Measurements from ENCODE around the gene SLC2A4.

SLC2A4 gene

GRCh38 chr17:7256766-7257456 is 24.6 kb upstream of the SLC2A4 start:
- TF ChIP-seq, protein P1, sequence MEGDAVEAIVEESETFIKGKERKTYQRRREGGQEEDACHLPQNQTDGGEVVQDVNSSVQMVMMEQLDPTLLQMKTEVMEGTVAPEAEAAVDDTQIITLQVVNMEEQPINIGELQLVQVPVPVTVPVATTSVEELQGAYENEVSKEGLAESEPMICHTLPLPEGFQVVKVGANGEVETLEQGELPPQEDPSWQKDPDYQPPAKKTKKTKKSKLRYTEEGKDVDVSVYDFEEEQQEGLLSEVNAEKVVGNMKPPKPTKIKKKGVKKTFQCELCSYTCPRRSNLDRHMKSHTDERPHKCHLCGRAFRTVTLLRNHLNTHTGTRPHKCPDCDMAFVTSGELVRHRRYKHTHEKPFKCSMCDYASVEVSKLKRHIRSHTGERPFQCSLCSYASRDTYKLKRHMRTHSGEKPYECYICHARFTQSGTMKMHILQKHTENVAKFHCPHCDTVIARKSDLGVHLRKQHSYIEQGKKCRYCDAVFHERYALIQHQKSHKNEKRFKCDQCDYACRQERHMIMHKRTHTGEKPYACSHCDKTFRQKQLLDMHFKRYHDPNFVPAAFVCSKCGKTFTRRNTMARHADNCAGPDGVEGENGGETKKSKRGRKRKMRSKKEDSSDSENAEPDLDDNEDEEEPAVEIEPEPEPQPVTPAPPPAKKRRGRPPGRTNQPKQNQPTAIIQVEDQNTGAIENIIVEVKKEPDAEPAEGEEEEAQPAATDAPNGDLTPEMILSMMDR (IDR thresholded peaks at IDR 0.05; ENCODE audit: low read depth, low read length), result no peak
- DNase-seq (ENCODE audit: extremely low read depth, low read depth), result no peak

DNA sequence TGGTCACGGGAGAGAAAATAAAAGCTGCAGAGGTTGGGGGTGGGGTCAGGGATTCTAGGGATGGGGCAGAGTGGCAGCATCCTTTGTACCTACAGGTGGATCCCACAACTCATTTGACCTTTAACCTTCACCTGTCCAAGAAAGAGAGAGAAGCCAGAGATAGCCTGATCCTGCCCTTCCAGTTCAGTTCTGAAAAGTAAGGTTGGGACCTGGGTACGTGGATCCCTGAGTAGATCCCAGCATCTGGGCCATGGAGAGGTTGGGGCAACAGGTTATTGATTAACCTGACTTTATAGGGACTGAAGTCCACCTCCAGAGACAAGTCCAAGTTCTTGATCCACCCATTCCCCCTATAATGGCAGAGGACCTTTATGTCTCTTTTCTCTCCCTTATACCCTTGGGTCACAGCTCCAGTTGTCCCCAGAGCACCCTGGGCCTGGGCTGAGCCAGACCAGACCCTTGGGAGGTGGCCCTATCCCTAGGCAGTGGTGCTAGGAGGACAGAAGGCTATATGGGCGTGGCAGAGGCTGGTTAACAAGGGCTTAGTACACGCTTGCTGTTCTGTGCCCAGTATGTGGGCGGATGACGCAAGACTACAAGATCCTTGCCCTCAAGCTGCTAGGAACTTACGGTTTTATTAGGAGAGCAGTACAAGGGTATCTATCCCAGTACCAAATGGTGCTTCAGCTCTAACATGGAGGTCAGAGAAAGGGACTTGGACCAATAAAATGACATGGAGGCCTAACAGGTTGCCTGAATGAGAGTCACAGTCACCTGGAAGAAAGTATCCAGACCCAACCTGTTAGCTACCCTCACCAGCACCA is 22.6 kb upstream of the SLC2A4 start:
- no peak for DNase-seq (ENCODE audit: extremely low read depth, low read depth)
- TF ChIP-seq, protein P1 (IDR thresholded peaks at IDR 0.05; ENCODE audit: low read depth, low read length), result no peak

GRCh38 chr17:7259555-7259889 is 22.0 kb upstream of the SLC2A4 start:
- DNase-seq (ENCODE audit: extremely low read depth, low read depth), result no peak
- TF ChIP-seq, protein P1 (IDR thresholded peaks at IDR 0.05; ENCODE audit: low read depth, low read length), result no peak

GRCh38 chr17:7260151-7260550 is 21.4 kb upstream of the SLC2A4 start:
- TF ChIP-seq, protein P1 (IDR thresholded peaks at IDR 0.05; ENCODE audit: low read depth, low read length), result no peak
- DNase-seq (ENCODE audit: extremely low read depth, low read depth), result no peak

DNA sequence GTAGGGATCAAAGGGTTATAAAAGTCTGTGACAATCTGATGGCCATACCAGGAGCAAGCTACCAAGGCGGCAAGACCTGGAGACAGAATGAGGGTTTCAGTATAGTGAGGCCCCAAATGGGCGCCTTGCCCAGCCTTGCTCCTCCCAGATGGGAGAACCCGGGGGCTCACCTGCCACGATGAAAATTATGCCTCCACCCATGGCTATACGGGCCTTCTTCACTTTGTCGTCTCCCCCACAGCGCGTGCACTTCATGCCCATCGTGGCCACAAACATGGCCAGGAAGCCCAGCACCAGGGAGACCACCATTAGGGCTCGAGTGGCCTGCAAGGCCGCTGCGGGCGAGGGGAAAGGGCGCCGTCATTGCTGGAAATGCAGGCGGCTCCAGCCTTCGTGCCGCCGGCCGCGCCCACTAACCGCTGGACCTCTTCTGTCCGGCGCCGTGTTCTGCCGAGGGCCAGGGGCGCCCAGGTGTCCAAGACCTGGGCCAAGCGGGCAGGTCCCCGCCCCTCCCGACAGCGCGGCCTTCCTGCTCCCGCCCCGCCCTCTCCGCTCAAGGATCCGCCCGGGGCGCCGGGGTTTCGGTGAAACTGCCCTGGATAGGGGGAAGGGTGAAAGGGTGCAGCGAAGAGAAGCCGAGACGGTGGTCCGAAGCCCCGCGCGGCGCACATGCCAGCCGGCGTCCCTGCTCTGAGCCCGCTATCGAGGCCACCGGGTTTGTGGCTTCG is 20.7 kb upstream of the SLC2A4 start:
- DNase-seq (ENCODE audit: extremely low read depth, low read depth), result no peak
- TF ChIP-seq, protein P1 (IDR thresholded peaks at IDR 0.05; ENCODE audit: low read depth, low read length), result no peak

DNA sequence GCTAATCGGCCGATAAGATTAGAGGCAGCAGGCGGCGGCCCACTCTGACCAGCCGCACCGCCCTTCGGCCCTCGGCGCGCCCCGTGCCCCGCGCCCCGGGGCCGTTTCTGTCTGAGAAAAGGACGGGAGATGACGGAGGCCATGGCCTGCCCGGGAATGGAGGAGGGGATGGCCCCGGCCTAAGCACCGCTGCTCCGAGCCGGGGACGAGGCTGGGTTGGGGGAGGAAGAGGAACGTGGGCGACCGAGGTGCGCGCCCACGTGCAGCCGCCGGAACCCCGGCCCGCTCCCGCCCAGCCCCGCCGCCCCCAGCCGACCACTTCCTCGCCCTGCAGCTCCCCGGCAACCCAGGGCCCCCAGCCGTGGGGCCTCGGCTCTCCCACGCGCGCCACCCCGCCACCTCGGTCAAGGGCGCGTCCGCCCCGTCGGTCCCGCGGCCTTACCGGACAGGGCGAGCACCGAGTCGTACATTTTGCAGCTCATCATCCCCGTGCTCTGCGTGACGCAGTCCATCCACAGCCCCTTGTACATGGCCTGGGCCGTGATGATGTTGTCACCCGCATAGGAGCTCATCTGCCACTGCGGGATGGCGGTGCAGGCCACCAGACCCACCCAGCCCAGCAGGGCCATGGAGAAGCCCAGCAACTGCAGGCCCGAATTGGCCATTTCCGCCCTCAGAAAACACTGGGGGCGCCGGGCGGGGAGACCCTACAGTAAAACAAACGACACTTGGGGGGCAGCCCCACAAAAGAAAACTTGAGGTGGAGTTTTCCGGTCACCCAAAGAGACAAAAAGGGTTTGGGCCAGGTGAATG is 19.9 kb upstream of the SLC2A4 start:
- DNase-seq (ENCODE audit: extremely low read depth, low read depth), result no peak
- TF ChIP-seq, protein P1 (IDR thresholded peaks at IDR 0.05; ENCODE audit: low read depth, low read length), result no peak
